HUES48 (cell line): Measurements from ENCODE around the gene RAPGEF1.
"Not testable (repeated sequence)": the region's sequence is repeated elsewhere in the genome, so short reads cannot be mapped to it uniquely, and the experiment has no call there.

Experiments used
- H3K27ac ChIP-seq: one replicate; pipeline ENCODE4 v1.7.0; 2013; ENCODE audit warnings: low read depth, low read length, inconsistent platforms
- H3K27me3 ChIP-seq: 2 replicates; pipeline ENCODE4 v1.6.1; 2013; ENCODE audit warnings: mild to moderate bottlenecking, low read length; ENCODE audit not compliant: control insufficient read depth, insufficient read depth
- H3K36me3 ChIP-seq: 2 replicates; pipeline ENCODE4 v1.6.1; 2013; ENCODE audit warnings: low read length; ENCODE audit not compliant: control insufficient read depth, insufficient read depth
- H3K4me1 ChIP-seq: 2 replicates; pipeline ENCODE4 v1.6.1; 2013; ENCODE audit warnings: mild to moderate bottlenecking, low read length; ENCODE audit not compliant: control insufficient read depth, insufficient read depth
- H3K4me3 ChIP-seq: 2 replicates; pipeline ENCODE4 v1.5.1; 2013; ENCODE audit warnings: mild to moderate bottlenecking, low read depth, low read length
- H3K9ac ChIP-seq: 2 replicates; pipeline ENCODE4 v1.6.1; 2013; ENCODE audit warnings: mild to moderate bottlenecking, low read depth, low read length, moderate library complexity
- H3K9me3 ChIP-seq: 2 replicates; pipeline ENCODE4 v1.6.1; 2013; ENCODE audit warnings: low read length; ENCODE audit not compliant: control insufficient read depth, insufficient read depth

The RAPGEF1 gene

GRCh38 chr9:131685753-131686706 lies 53.8 kb downstream of the RAPGEF1 start:
- Histone ChIP-seq H3K27me3 (no peaks in the 10 kb centered on the region), H3K27ac (no peak overlapping the region), H3K36me3 (no peaks in the 10 kb centered on the region), H3K4me3 (no peak overlapping the region), H3K4me1 (peaks cover 36% of the 10 kb centered on the region), H3K9me3 (peaks cover 4% of the 10 kb centered on the region; the same call in 1 of the 2 replicates), H3K9ac (no peak overlapping the region)

- peak overlapping the region; percentile 35 for H3K4me3 ChIP-seq
- H3K9me3 ChIP-seq, H3K36me3 ChIP-seq, H3K27me3 ChIP-seq, H3K9ac ChIP-seq: not testable (repeated sequence)
- peaks cover 55% of the 10 kb centered on the region for H3K4me1 ChIP-seq
- peak overlapping the region; percentile 52 for H3K27ac ChIP-seq
Measured at GRCh38 chr9:131683094-131683493, 56.8 kb downstream of the RAPGEF1 start.

- no peaks in the 10 kb centered on the region for H3K36me3 ChIP-seq
- H3K27me3 ChIP-seq, result no peaks in the 10 kb centered on the region
- peaks cover 62% of the 10 kb centered on the region for H3K4me1 ChIP-seq
- no peak overlapping the region for H3K4me3 ChIP-seq
- no peak overlapping the region for H3K9ac ChIP-seq
- peak overlapping the region; percentile 52 for H3K27ac ChIP-seq
- H3K9me3 ChIP-seq, result peaks cover 4% of the 10 kb centered on the region; the same call in 1 of the 2 replicates
Measured at GRCh38 chr9:131682261-131682660, 57.6 kb downstream of the RAPGEF1 start.

GRCh38 chr9:131681826-131682225 lies 58.0 kb downstream of the RAPGEF1 start:
- H3K27ac ChIP-seq, result peak overlapping the region; percentile 52

GRCh38 chr9:131681108-131681507 lies 58.8 kb downstream of the RAPGEF1 start:
- peaks cover 74% of the 10 kb centered on the region for H3K4me1 ChIP-seq
- not testable (repeated sequence) for H3K27ac ChIP-seq, H3K9ac ChIP-seq, H3K36me3 ChIP-seq, H3K4me3 ChIP-seq, H3K27me3 ChIP-seq, H3K9me3 ChIP-seq

More at GRCh38 chr9:131681826-131682225, 58.0 kb downstream of the RAPGEF1 start:
- peaks cover 67% of the 10 kb centered on the region for H3K4me1 ChIP-seq
- H3K36me3 ChIP-seq, H3K4me3 ChIP-seq, H3K9ac ChIP-seq, H3K27me3 ChIP-seq, H3K9me3 ChIP-seq: not testable (repeated sequence)

GRCh38 chr9:131679261-131680020 lies 60.4 kb downstream of the RAPGEF1 start:
- Histone ChIP-seq H3K36me3 (no peaks in the 10 kb centered on the region), H3K4me3 (0 out of 2 replicates have a peak overlapping the region, but pooled peaks have one; percentile 34), H3K4me1 (peaks cover 89% of the 10 kb centered on the region), H3K9me3 (no peaks in the 10 kb centered on the region), H3K9ac (no peak overlapping the region; the same call in 1 of the 2 replicates), H3K27ac (peak overlapping the region; percentile 87), H3K27me3 (no peaks in the 10 kb centered on the region)

GRCh38 chr9:131678499-131679111 lies 61.3 kb downstream of the RAPGEF1 start:
- Histone ChIP-seq H3K36me3 (no peaks in the 10 kb centered on the region), H3K9me3 (no peaks in the 10 kb centered on the region), H3K4me1 (peaks cover 85% of the 10 kb centered on the region), H3K27me3 (no peaks in the 10 kb centered on the region), H3K9ac (peak overlapping the region; percentile 36; the same call in 1 of the 2 replicates), H3K4me3 (peak overlapping the region; percentile 34; the same call in 1 of the 2 replicates), H3K27ac (peak overlapping the region; percentile 87)

GRCh38 chr9:131677444-131678180 lies 62.3 kb downstream of the RAPGEF1 start:
- no peak overlapping the region for H3K9ac ChIP-seq
- H3K27ac ChIP-seq, result peak overlapping the region; percentile 87
- no peaks in the 10 kb centered on the region for H3K9me3 ChIP-seq
- H3K36me3 ChIP-seq, result no peaks in the 10 kb centered on the region
- H3K4me3 ChIP-seq, result peak overlapping the region; percentile 8; the same call in 1 of the 2 replicates
- no peaks in the 10 kb centered on the region for H3K27me3 ChIP-seq
- peaks cover 75% of the 10 kb centered on the region for H3K4me1 ChIP-seq

GRCh38 chr9:131677049-131677443 lies 62.8 kb downstream of the RAPGEF1 start:
- Histone ChIP-seq H3K27ac (peak overlapping the region; percentile 87), H3K9me3 (no peaks in the 10 kb centered on the region), H3K4me1 (peaks cover 70% of the 10 kb centered on the region), H3K9ac (peak overlapping the region; percentile 9; the same call in 1 of the 2 replicates), H3K4me3 (peak overlapping the region; percentile 8; the same call in 1 of the 2 replicates), H3K36me3 (no peaks in the 10 kb centered on the region), H3K27me3 (no peaks in the 10 kb centered on the region)

- Histone ChIP-seq H3K36me3 (no peaks in the 10 kb centered on the region), H3K27me3 (no peaks in the 10 kb centered on the region), H3K9me3 (no peaks in the 10 kb centered on the region), H3K4me3 (no peak overlapping the region; the same call in 1 of the 2 replicates), H3K4me1 (peaks cover 64% of the 10 kb centered on the region), H3K9ac (peak overlapping the region; percentile 9; the same call in 1 of the 2 replicates), H3K27ac (peak overlapping the region; percentile 87)
Measured at GRCh38 chr9:131676431-131676972, 63.4 kb downstream of the RAPGEF1 start.
